Small intestine (tissue), 7 donors: ENCODE measurements around the gene NKIRAS1. TPM values are rescaled to one million over a fixed set of nuclear protein-coding genes. Genes with fewer than 3 reads are reported as not detected.

Experiments used
- DNase-seq, 2 donors: peaks; one replicate each; pipeline versions ENCODE4 v3.0.0 to v3.0.0-alpha.2; 2013
- FAIRE-seq: peaks from 2 replicates; lab custom pipeline; 2012; peaks lifted over from hg19 to GRCh38; lab: Jason Lieb, UNC
- H3K27ac ChIP-seq, 3 donors: one replicate each; pipeline ENCODE4 v1.5.1; 2013; ENCODE audit warnings: low read length in 2 of 3, mild to moderate bottlenecking in 2 of 3, control low read depth in 1 of 3, inconsistent platforms in 1 of 3, low read depth in 1 of 3, moderate library complexity in 1 of 3
- H3K27me3 ChIP-seq, 3 donors: one replicate each; pipeline ENCODE4 v1.6.1; 2013; ENCODE audit warnings: low read length in 3 of 3, inconsistent platforms in 1 of 3; ENCODE audit not compliant: control insufficient read depth in 3 of 3, insufficient read depth in 3 of 3
- H3K36me3 ChIP-seq, 3 donors: one replicate each; pipeline ENCODE4 v1.6.1; 2013; ENCODE audit warnings: low read length in 3 of 3, inconsistent platforms in 1 of 3, low read depth in 1 of 3, mild to moderate bottlenecking in 1 of 3, moderate library complexity in 1 of 3; ENCODE audit not compliant: control insufficient read depth in 3 of 3, insufficient read depth in 2 of 3
- H3K4me1 ChIP-seq, 3 donors: one replicate each; pipeline ENCODE4 v1.6.1; 2013; ENCODE audit warnings: low read length in 2 of 3, inconsistent platforms in 1 of 3, low read depth in 1 of 3, mild to moderate bottlenecking in 1 of 3, moderate library complexity in 1 of 3; ENCODE audit not compliant: control insufficient read depth in 3 of 3, insufficient read depth in 2 of 3
- H3K4me3 ChIP-seq, 3 donors: one replicate each; pipeline ENCODE4 v1.5.1; 2013; ENCODE audit warnings: low read length in 3 of 3, control low read depth in 1 of 3, inconsistent platforms in 1 of 3, low read depth in 1 of 3, mild to moderate bottlenecking in 1 of 3, moderate library complexity in 1 of 3
- H3K9me3 ChIP-seq, 2 donors: one replicate each; pipeline ENCODE4 v1.6.1; 2013; ENCODE audit warnings: low read depth in 1 of 2, low read length in 1 of 2; ENCODE audit not compliant: control insufficient read depth in 2 of 2, insufficient read depth in 1 of 2
- WGBS, 3 donors: extraction: QIAGEN DNeasy Blood & Tissue Kit; methylation state at CpG; one replicate each; pipeline ENCODE4 v1.1.7; 2013; 5-methylcytosine and 5-hydroxymethylcytosine counted together
- polyA plus RNA-seq, 4 donors: library from polyadenylated mRNA; stranded (reverse) in 3 of 4; unstranded in 1 of 4; fragments of 200-250 nt in 3 of 4; fragments of 120-200 nt in 1 of 4; gene quantifications; one replicate each; pipeline versions ENCODE4 v1.2.1 to v1.2.3, GENCODE V29; 2013
- donor health status: healthy with polysubstance abuse.
- donor health status: control.
- donor health status: control.
- donor health status: Bipolar disorder and iron deficiency.
- donor health status: healthy.

Gene NKIRAS1
- polyA plus RNA-seq, 4 donors: 4.0 to 6.6 (median 4.6) TPM

- 65 to 70% (median 68%) methylated on average over 4 of the region's 4 CpGs for WGBS, 3 donors
- Histone ChIP-seq H3K27me3 (peaks cover 0 to 3% (median 0%) of the 10 kb centered on the region in 3 donors), H3K36me3 (no peaks in the 10 kb centered on the region), H3K4me3 (no peak overlapping the region), H3K27ac (no peak overlapping the region), H3K4me1 (no peaks in the 10 kb centered on the region), H3K9me3 (peaks cover 0 to 5% of the 10 kb centered on the region in 2 donors)
- no peak for DNase-seq
- FAIRE-seq: no peak
These were observed 17.5 kb upstream of the NKIRAS1 start for GRCh38 chr3:23934253-23934652.

GRCh38 chr3:23932571-23932970, 15.8 kb upstream of the NKIRAS1 start:
- no peak overlapping the region for H3K27ac ChIP-seq
- peaks cover 0 to 3% (median 0%) of the 10 kb centered on the region in 3 donors for H3K27me3 ChIP-seq
- no peaks in the 10 kb centered on the region for H3K4me1 ChIP-seq
- FAIRE-seq: no peak
- no peaks in the 10 kb centered on the region for H3K9me3 ChIP-seq
- H3K4me3 ChIP-seq: no peak overlapping the region
- 82 to 92% (median 92%) methylated on average over 4 of the region's 4 CpGs for WGBS, 3 donors
- no peaks in the 10 kb centered on the region for H3K36me3 ChIP-seq
- DNase-seq: no peak

- no peak overlapping the region for H3K4me3 ChIP-seq
- no peaks in the 10 kb centered on the region for H3K9me3 ChIP-seq
- 66 to 85% (median 84%) methylated on average over 3 of the region's 3 CpGs for WGBS, 3 donors
- peaks cover 0 to 3% (median 0%) of the 10 kb centered on the region in 3 donors for H3K27me3 ChIP-seq
- FAIRE-seq (no peak), DNase-seq (no peak)
- no peak overlapping the region for H3K27ac ChIP-seq
- H3K4me1 ChIP-seq: no peaks in the 10 kb centered on the region
- H3K36me3 ChIP-seq: no peaks in the 10 kb centered on the region
These were observed 14.8 kb upstream of the NKIRAS1 start for GRCh38 chr3:23931597-23931996.

GRCh38 chr3:23928524-23928923, 11.7 kb upstream of the NKIRAS1 start:
- Histone ChIP-seq H3K27ac (no peak overlapping the region), H3K4me3 (no peak overlapping the region), H3K27me3 (peaks cover 0 to 3% (median 0%) of the 10 kb centered on the region in 3 donors), H3K4me1 (no peaks in the 10 kb centered on the region), H3K36me3 (peaks cover 0 to 2% (median 0%) of the 10 kb centered on the region in 3 donors), H3K9me3 (no peaks in the 10 kb centered on the region)
- FAIRE-seq (no peak), DNase-seq (no peak)
- WGBS, 3 donors: 26 to 54% (median 40%) methylated on average over 8 of the region's 8 CpGs

GRCh38 chr3:23926736-23927135, 9.9 kb upstream of the NKIRAS1 start:
- 84 to 95% (median 93%) methylated on average over 3 of the region's 3 CpGs for WGBS, 3 donors
- Histone ChIP-seq H3K27me3 (peaks cover 0 to 2% (median 0%) of the 10 kb centered on the region in 3 donors), H3K27ac (no peak overlapping the region), H3K36me3 (peaks cover 0 to 11% (median 0%) of the 10 kb centered on the region in 3 donors), H3K9me3 (no peaks in the 10 kb centered on the region), H3K4me1 (no peaks in the 10 kb centered on the region), H3K4me3 (no peak overlapping the region)
- no peak for DNase-seq
- no peak for FAIRE-seq

GRCh38 chr3:23926246-23926645, 9.5 kb upstream of the NKIRAS1 start:
- Histone ChIP-seq H3K4me3 (no peak overlapping the region), H3K27ac (no peak overlapping the region), H3K9me3 (no peaks in the 10 kb centered on the region), H3K27me3 (no peaks in the 10 kb centered on the region), H3K36me3 (peaks cover 0 to 15% (median 0%) of the 10 kb centered on the region in 3 donors), H3K4me1 (no peaks in the 10 kb centered on the region)
- FAIRE-seq (no peak), DNase-seq (no peak)
- 90 to 97% (median 92%) methylated on average over 7 of the region's 7 CpGs for WGBS, 3 donors

- WGBS, 3 donors: 76 to 96% (median 86%) methylated on average over 2 of the region's 2 CpGs
- FAIRE-seq: no peak
- peaks cover 2 to 22% (median 9%) of the 10 kb centered on the region in 3 donors for H3K36me3 ChIP-seq
These were observed 7.0 kb upstream of the NKIRAS1 start for GRCh38 chr3:23923786-23924185.

GRCh38 chr3:23921052-23921511, 4.3 kb upstream of the NKIRAS1 start:
- Histone ChIP-seq H3K27ac (no peak overlapping the region), H3K27me3 (no peaks in the 10 kb centered on the region), H3K4me1 (peaks cover 0 to 7% (median 0%) of the 10 kb centered on the region in 3 donors), H3K4me3 (no peak overlapping the region), H3K9me3 (no peaks in the 10 kb centered on the region), H3K36me3 (peaks cover 2 to 24% (median 15%) of the 10 kb centered on the region in 3 donors)
- FAIRE-seq (no peak), DNase-seq (no peak)
- 66 to 80% (median 79%) methylated on average over 3 of the region's 3 CpGs for WGBS, 3 donors

More at GRCh38 chr3:23923786-23924185, 7.0 kb upstream of the NKIRAS1 start:
- Histone ChIP-seq H3K27ac (no peak overlapping the region), H3K4me3 (no peak overlapping the region), H3K27me3 (no peaks in the 10 kb centered on the region), H3K4me1 (peaks cover 0 to 3% (median 0%) of the 10 kb centered on the region in 3 donors), H3K9me3 (no peaks in the 10 kb centered on the region)
- DNase-seq: no peak
